GM18499 (cell line): ENCODE results near the gene TMA7.

Source experiments
- ATAC-seq: cut with Tn5 transposase; IDR thresholded peaks from one replicate; pipeline ENCODE4 v1.9.1; 2021; ENCODE audit warnings: moderate number of reproducible peaks; ENCODE audit not compliant: insufficient read depth, unreplicated experiment

TMA7 gene

GRCh38 chr3:48407542-48408099, 32.4 kb upstream of the TMA7 start:
- no peak for ATAC-seq

GRCh38 chr3:48408823-48409281, 31.2 kb upstream of the TMA7 start:
- ATAC-seq = no peak

- no peak for ATAC-seq
These were observed 30.5 kb upstream of the TMA7 start for GRCh38 chr3:48409291-48410201.

GRCh38 chr3:48410205-48411040, 29.6 kb upstream of the TMA7 start:
- ATAC-seq = no peak

GRCh38 chr3:48411041-48411588, 28.9 kb upstream of the TMA7 start:
- ATAC-seq = no peak

DNA sequence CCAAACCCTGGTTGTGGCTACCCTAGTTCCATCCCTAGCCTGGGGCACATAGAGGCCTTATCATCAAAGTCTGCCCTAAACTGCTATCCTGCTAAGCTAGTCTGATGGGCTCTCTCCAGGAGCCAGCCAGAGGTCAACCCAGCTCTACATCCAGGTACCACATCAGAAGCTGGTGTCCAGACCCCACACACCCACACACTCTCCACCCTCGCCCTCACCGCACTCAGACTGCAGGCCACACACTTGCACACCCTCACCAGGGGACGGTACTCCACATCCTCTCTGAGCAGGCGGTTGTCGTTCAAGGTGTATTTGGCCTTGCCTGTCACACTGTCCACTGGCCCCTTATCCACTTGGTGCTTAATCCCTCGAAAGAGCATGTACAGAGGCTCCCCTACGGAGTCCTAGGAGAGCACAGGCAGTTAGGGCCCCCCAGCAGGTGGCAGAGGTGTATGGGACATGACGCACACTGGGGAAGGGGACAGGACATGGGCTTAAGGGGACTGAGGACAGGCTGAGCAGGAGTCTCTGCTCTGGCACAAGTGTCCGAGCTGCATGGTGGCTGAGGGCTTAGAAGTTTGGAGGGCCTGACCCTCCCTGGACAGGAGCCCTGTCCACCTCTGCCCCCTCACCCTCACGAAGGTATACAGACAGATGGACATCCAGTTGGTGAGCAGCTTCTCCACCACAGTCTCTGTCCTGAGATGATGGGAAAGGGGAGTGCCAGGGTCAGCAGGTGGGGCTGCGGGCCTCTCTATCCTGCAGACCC, 28.3 kb upstream of the TMA7 start:
- no peak for ATAC-seq

DNA sequence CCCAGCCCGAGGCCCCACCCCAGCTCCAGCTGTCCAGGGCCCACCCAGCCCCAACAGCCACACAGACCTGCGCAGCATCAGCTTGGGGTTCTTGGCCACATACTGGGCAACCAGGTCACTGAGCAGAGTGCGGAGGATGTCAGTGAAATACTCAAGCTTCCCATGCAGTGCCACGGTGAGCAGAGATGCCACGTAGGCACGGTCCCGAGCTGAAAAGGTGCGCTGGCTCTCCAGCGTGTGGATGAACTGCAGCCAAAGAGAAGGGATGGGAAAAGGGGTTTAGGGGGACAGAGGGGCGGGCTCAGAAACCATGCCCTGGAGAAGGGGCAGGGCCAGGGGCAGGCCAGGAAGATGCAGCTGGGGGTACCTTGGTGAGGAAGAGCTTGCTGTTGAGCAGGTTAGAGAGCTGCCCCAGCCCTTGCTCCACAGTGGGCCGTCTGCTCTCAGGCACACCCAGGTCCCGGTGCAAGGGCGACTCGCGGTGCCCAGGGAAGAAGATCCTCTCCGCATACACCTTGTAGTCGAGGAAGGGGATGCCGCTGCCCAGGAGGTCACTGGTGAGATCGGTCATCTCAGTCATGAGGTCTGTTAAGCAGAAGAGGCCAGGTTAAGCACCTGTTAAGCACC, 27.6 kb upstream of the TMA7 start:
- ATAC-seq = no peak

DNA sequence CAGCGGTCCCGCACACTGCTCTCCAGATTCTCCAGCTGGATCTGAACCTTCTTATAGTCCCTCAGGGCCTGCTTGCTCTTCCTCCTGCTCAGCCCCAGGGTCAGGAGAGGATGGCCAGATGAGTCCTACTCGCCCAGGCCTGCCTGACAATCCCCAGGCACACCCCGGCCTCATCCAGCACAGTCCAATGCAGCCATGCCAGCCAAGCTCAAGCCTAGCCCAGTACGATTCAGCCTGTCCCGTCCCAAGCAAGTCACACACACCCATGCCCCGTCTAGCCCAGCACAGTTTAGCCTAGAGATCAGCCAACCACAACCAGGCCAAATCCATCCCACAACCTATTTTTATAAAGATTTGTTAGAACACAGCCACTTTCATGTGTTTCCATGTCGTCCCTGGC, 27.0 kb upstream of the TMA7 start:
- ATAC-seq = no peak

GRCh38 chr3:48413611-48414010, 26.4 kb upstream of the TMA7 start:
- no peak for ATAC-seq

DNA sequence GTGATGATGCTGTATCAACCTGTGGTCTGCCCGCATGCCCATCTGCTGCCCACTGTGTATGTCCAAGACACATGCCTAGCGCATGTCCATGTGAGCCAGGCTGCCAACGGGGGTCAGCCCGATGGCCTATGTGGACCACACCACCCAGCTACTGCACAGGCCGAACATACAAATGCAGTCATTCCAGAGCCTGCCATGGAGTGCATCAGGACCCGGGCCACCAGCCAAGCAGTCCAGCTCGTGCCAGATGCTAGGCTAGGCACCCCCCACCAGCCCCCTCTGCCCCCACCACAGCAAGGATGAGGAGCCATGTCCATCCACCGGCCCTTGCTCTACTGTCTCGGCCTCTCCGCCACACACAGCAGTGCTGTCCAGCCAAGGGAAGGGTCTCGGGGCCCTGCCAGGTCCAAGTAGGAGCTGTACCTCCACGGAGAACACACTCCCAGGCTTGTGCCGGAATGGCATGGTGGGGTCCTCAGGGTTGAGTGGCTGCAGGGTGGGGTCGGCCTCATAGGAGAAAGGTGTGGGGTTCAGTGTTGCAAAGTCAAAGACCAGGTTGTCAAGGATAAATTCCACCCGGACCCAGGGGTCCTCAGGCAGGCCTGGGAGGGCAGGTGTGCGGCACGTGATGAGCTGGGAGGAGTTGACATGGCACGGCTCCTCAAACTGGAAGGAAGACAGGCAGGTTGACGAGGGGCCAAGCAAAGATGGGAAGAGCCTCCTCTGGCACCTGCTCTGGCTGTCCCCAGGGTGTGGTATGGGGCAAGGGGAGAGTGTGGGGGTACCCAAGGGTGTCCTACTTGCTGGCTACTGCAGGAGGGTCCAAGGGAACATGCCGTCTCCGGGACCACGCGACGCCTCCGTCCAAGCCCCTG, 25.4 kb upstream of the TMA7 start:
- no peak for ATAC-seq

- no peak for ATAC-seq
These were observed 24.7 kb upstream of the TMA7 start for GRCh38 chr3:48415251-48415953.

- no peak for ATAC-seq
These were observed 24.0 kb upstream of the TMA7 start for GRCh38 chr3:48416091-48416505.

DNA sequence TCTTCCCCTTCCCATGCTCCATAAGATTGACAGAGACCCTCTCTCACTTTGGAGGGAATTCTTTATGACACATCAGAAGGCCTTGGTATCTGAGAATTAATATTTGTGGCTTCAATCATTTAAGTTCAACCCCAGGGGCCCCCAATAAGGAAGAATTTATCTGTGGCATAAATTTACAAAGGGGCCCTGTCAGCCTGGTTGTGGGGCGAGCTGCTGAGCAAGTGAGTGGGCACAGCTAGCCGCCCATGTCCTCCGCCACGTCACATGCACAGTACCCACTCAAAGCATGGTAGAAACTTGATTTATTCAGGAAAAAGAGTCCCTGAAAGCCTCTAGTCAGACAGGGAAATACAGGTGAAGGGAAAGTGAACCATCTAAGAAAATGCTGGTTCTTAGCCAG, 23.5 kb upstream of the TMA7 start:
- ATAC-seq = no peak

- ATAC-seq = no peak
These were observed 22.4 kb upstream of the TMA7 start for GRCh38 chr3:48417529-48418108.

- no peak for ATAC-seq
These were observed 21.9 kb upstream of the TMA7 start for GRCh38 chr3:48418140-48418539.

DNA sequence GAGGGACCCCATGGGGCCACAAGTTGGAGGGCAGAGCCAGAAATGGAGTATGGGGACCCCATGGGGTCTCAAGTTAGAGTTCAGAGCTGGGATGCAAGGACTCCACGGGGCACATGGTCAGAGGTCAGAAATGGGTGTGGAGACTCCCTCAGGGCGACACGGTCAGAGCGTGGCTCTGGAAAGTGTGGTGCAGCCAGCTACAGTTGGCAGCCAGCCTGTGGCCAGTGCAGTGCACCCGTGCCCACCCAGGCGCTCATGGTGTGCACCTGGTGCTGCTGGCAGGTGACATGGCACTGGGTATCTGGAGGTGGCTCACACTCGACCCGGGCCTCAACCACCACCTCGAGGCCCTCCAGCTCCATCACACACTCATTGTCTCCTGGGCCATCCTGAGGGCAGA, 21.4 kb upstream of the TMA7 start:
- ATAC-seq = no peak

DNA sequence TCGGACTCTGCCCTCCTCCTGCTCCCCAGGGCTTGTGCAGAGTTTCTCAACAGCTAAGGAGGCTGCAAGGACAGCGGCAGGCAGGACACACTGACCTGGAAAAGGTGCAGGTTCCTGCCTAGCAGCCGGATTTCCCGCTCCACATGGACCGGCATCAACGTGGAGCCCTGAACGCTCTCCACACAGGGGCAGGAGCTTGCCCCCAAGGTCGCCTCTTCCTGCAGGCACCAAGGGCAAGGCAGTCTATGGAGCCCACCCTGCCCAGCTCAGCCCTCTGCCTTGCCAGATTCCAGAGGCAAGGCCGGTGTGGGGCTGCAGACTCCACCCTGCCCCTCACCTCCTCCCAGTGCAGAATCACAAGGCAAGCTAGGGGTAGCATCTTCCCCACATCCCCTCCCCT, 20.9 kb upstream of the TMA7 start:
- ATAC-seq = no peak

DNA sequence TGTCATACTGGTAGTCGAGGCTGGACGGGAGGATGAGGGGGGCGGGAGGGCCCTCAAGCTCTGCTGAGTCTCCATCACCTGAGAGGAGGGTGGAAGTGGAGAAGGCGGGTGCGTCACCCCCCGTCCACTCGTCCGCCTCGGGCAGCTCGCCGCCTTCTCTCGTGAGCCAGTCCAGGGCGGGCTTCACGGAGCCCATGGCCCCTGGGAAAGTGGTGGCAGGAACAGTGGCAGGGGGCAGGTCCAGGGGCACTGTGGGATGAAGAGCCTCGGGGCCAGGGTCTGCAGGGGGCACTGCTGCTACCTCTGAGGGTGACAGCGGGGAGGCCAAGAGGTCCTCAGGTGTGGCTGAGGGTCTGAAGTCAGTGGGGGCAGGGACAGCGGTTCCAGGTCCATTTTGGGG, 20.5 kb upstream of the TMA7 start:
- no peak for ATAC-seq
